C4-2B (cell line): ENCODE measurements around the gene ACP6.

ENCODE experiments used
- ZFX ChIP-seq: fragments of 450-650 bp; IDR thresholded peaks from 2 replicates; pipeline ENCODE4 v1.6.1; 2017
- TF ChIP-seq, protein P1 (sequence below): fragments of 450-650 bp; conservative IDR thresholded peaks from 2 replicates; pipeline ENCODE4 v1.5.1; 2017; ENCODE audit warnings: mild to moderate bottlenecking

DNA sequence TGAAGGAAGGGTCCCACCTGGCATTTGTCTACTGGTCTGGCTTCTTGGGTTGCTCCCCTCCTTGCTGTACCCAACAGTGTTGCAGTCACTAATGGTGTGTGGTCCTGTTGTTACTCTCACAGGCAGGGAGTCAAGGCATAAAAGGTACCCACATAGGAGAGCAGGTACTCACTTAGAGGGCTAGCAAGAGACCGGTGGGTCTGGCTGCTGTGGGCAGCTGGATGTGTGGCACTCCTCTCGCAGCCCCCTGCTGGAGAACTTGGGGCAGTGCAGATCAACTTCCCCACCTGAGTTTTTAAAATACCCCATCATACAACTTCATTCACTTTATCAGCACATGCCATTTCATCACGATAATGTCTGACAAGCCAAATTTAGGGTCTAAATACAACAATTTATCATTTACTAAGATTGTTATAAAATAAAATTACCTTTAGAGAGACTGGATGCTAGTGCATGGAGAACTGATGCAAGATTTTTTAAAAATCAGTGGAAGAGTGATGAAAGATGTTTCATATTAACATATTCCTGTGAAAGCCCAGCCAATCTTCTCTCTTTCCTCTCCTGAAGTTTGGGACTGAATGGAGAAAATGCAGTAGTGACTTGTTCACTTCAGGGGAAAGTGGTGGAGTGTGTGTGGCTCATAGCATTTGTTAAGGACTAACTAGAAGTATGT, 42.8 kb downstream of the ACP6 start:
- TF ChIP-seq, protein P1, sequence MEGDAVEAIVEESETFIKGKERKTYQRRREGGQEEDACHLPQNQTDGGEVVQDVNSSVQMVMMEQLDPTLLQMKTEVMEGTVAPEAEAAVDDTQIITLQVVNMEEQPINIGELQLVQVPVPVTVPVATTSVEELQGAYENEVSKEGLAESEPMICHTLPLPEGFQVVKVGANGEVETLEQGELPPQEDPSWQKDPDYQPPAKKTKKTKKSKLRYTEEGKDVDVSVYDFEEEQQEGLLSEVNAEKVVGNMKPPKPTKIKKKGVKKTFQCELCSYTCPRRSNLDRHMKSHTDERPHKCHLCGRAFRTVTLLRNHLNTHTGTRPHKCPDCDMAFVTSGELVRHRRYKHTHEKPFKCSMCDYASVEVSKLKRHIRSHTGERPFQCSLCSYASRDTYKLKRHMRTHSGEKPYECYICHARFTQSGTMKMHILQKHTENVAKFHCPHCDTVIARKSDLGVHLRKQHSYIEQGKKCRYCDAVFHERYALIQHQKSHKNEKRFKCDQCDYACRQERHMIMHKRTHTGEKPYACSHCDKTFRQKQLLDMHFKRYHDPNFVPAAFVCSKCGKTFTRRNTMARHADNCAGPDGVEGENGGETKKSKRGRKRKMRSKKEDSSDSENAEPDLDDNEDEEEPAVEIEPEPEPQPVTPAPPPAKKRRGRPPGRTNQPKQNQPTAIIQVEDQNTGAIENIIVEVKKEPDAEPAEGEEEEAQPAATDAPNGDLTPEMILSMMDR: peak; percentile 93
- no peak for TF ChIP-seq ZFX
